DND-41 (cell line): ENCODE results near the gene CRACR2B.

Experiments used
- ATAC-seq: fragments of 200-7000 bp; cut with Tn5 transposase; 3 replicates; pipeline ENCODE4 v1.9.1; 2021; ENCODE audit warnings: low read depth; ENCODE audit not compliant: insufficient read depth
- DNase-seq: peaks from one replicate; pipeline ENCODE4 v3.0.0-alpha.2; 2020
- H2AFZ ChIP-seq: 2 replicates; pipeline ENCODE4 v1.6.0; 2012; ENCODE audit warnings: low read depth, low read length
- H3K27ac ChIP-seq: 2 replicates; pipeline ENCODE4 v1.5.1; 2012; ENCODE audit warnings: low read length, inconsistent platforms
- H3K27me3 ChIP-seq: fragments of 200-600 bp; sonication (generic); 2 replicates; pipeline ENCODE4 v1.6.0; 2012; ENCODE audit warnings: low read length, mild to moderate bottlenecking, inconsistent platforms; ENCODE audit not compliant: insufficient read depth, poor library complexity
- H3K36me3 ChIP-seq: 2 replicates; pipeline ENCODE4 v1.5.1; 2012; ENCODE audit warnings: low read length, inconsistent platforms; ENCODE audit not compliant: insufficient read depth
- H3K4me1 ChIP-seq: 2 replicates; pipeline ENCODE4 v1.5.1; 2012; ENCODE audit warnings: mild to moderate bottlenecking, low read length; ENCODE audit not compliant: insufficient read depth
- H3K4me2 ChIP-seq: 2 replicates; pipeline ENCODE4 v1.6.0; 2012; ENCODE audit warnings: mild to moderate bottlenecking, moderate library complexity, low read length, inconsistent platforms; ENCODE audit not compliant: insufficient read depth
- H3K4me3 ChIP-seq, 2 experiments: fragments of 200-600 bp in 1 of 2; shearing (Covaris generic) in 1 of 2; 2 replicates each; pipeline ENCODE4 v1.5.1; 2012 to 2016; ENCODE audit warnings: inconsistent platforms in 2 of 2, low read length in 2 of 2, mild to moderate bottlenecking in 2 of 2, low read depth in 1 of 2, moderate library complexity in 1 of 2
- H3K79me2 ChIP-seq: 2 replicates; pipeline ENCODE4 v1.6.0; 2012; ENCODE audit warnings: low read length, inconsistent platforms; ENCODE audit not compliant: insufficient read depth
- H3K9ac ChIP-seq: 2 replicates; pipeline ENCODE4 v1.6.0; 2012; ENCODE audit warnings: low read depth, mild to moderate bottlenecking, inconsistent platforms, low read length, moderate library complexity
- H3K9me3 ChIP-seq: 2 replicates; pipeline ENCODE4 v1.5.1; 2012; ENCODE audit warnings: low read length, moderate library complexity, mild to moderate bottlenecking, inconsistent platforms; ENCODE audit not compliant: insufficient read depth, severe bottlenecking
- H4K20me1 ChIP-seq: 2 replicates; pipeline ENCODE4 v1.6.0; 2012; ENCODE audit warnings: low read length; ENCODE audit not compliant: insufficient read depth
- EZH2 ChIP-seq: IDR thresholded peaks from 3 replicates; pipeline ENCODE4 v1.6.1; 2012; ENCODE audit warnings: borderline replicate concordance, low read depth, mild to moderate bottlenecking, moderate library complexity, low read length, inconsistent platforms; ENCODE audit not compliant: severe bottlenecking
- TF ChIP-seq, protein P1 (sequence below): IDR thresholded peaks from 2 replicates; pipeline ENCODE4 v1.5.1; 2012; ENCODE audit warnings: borderline replicate concordance, low read length, moderate library complexity, mild to moderate bottlenecking; ENCODE audit not compliant: poor library complexity, severe bottlenecking; ENCODE audit errors: extremely low read depth

Gene CRACR2B

DNA sequence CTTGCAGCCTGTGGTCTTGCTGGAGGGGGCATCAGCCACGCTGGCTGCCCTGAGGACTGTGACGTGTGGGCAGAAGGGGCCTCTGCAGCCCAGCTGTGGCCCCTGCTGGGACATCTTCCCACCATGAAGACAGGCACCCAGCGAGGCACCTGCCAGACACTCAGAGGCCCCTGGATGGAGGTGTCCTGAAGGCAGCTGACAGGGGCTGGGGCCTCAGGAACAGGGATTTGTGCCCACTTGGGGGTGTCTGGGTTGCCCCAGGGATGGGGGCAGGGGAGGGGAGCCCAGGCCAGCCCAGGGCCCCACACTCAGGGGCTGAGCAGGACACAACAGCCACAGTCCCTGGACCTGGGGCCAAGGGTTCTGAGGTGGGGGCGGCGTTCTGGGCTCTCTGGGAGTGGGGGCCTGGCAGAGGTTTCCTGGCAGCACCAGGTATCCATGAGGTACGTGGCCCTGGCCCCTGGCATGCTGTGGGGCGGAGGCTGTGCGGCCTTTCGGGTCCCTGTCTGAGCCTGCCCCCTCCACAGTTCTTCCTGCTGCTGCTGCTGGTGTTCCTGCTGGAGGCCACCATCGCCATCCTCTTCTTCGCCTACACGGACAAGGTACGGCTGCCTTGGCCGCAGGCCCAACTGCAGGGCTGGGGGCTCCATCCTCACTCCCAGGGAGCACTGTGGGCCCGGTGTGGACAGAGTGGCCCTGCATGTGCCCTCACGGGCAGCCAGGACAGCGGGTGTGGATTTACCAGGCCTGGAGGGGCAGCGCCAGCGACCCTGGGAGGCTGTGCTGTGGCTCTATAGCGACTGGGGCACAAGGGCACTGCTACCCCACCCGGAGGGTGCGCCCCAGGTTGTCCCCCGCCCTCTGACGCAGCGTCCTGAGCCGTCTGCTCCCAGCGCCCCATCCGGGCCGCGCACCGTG lies 36.5 kb downstream of the CRACR2B start:
- no peaks in the 10 kb centered on the region for H3K27me3 ChIP-seq
- peak; percentile 2; the same call in 1 of the 3 replicates for ATAC-seq
- H4K20me1 ChIP-seq, result peaks cover 19% of the 10 kb centered on the region; the same call in 1 of the 2 replicates
- H3K9ac ChIP-seq, result no peak overlapping the region
- TF ChIP-seq, protein P1, sequence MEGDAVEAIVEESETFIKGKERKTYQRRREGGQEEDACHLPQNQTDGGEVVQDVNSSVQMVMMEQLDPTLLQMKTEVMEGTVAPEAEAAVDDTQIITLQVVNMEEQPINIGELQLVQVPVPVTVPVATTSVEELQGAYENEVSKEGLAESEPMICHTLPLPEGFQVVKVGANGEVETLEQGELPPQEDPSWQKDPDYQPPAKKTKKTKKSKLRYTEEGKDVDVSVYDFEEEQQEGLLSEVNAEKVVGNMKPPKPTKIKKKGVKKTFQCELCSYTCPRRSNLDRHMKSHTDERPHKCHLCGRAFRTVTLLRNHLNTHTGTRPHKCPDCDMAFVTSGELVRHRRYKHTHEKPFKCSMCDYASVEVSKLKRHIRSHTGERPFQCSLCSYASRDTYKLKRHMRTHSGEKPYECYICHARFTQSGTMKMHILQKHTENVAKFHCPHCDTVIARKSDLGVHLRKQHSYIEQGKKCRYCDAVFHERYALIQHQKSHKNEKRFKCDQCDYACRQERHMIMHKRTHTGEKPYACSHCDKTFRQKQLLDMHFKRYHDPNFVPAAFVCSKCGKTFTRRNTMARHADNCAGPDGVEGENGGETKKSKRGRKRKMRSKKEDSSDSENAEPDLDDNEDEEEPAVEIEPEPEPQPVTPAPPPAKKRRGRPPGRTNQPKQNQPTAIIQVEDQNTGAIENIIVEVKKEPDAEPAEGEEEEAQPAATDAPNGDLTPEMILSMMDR, result no peak
- no peak for TF ChIP-seq EZH2
- no peak overlapping the region for H3K4me3 ChIP-seq
- H3K36me3 ChIP-seq, result peaks cover 10% of the 10 kb centered on the region
- no peaks in the 10 kb centered on the region for H3K9me3 ChIP-seq
- DNase-seq, result no peak
- no peak overlapping the region for H3K4me2 ChIP-seq
- H3K27ac ChIP-seq, result no peak overlapping the region
- no peaks in the 10 kb centered on the region for H3K4me1 ChIP-seq
- H2AFZ ChIP-seq, result no peak overlapping the region
- no peaks in the 10 kb centered on the region for H3K79me2 ChIP-seq

DNA sequence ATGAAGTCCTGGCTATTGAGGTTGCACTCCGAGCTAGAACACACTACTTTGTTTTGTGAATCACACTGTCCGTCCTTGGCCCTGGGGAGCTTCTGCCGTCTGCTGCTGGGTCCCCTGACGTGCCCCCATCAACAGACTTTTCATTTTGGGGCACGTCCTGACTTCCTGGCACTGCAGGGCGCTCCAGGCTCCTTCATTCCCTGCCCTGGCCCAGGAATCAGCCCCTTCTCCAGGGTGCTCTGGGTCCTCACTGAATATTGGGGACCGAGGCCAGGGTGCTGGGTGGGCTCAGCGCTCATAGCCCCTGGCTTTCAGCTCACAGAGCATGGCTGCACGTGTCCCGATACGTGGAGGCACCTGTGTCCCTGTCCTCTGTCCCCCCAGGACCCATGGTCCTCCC lies 37.2 kb downstream of the CRACR2B start:
- Histone ChIP-seq H3K4me1 (no peaks in the 10 kb centered on the region), H2AFZ (no peak overlapping the region)

DNA sequence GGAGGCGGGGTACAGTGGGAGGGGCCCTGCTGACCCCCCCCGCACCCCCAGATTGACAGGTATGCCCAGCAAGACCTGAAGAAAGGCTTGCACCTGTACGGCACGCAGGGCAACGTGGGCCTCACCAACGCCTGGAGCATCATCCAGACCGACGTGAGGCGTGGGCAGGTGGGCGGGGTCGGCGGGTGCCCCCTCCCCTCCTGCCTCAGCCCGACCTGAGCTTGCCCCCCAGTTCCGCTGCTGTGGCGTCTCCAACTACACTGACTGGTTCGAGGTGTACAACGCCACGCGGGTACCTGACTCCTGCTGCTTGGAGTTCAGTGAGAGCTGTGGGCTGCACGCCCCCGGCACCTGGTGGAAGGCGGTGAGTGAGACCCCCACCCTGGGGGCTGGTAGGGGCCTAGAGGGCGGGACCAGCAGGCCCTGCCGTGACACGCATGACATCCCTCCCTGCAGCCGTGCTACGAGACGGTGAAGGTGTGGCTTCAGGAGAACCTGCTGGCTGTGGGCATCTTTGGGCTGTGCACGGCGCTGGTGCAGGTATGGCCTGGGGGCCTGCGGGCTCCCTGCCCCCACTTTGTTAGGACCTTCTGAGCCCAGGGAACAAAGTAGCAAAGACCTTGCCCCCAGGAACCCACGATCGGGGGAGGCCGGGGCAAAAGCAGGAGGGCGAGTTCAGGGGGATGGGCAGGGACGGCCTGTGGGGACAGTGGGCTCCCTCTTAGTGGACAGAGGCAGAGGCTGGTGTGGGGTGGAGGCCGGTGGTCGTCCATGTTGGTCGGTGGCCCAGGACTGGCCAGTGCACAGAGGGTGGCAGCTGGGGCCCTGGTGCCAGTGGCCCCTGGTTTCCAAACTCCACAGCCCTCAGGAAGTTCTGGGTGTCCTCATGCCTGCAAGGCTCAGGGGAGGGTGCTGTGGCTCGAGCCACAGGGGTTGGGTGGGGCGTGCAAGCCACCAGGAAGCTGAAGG lies 38.0 kb downstream of the CRACR2B start:
- Histone ChIP-seq H3K4me3 (no peak overlapping the region), H3K79me2 (no peaks in the 10 kb centered on the region), H3K27ac (no peak overlapping the region), H3K36me3 (peaks cover 26% of the 10 kb centered on the region), H3K9me3 (no peaks in the 10 kb centered on the region), H3K9ac (no peak overlapping the region), H3K4me1 (no peaks in the 10 kb centered on the region), H3K27me3 (no peaks in the 10 kb centered on the region), H3K4me2 (no peak overlapping the region), H2AFZ (no peak overlapping the region), H4K20me1 (peaks cover 19% of the 10 kb centered on the region)
- DNase-seq (no peak), ATAC-seq (no peak)
- TF ChIP-seq, protein P1, result no peak
- TF ChIP-seq EZH2, result no peak

More for the DNA sequence above, 37.2 kb downstream of the CRACR2B start:
- DNase-seq, result no peak
- no peaks in the 10 kb centered on the region for H3K9me3 ChIP-seq
- H3K4me2 ChIP-seq, result no peak overlapping the region
- no peak overlapping the region for H3K27ac ChIP-seq
- H3K27me3 ChIP-seq, result no peaks in the 10 kb centered on the region
- TF ChIP-seq EZH2, result no peak
- TF ChIP-seq, protein P1, result no peak
- no peak for ATAC-seq
- H3K4me3 ChIP-seq, result no peak overlapping the region
- H3K36me3 ChIP-seq, result peaks cover 17% of the 10 kb centered on the region
- H4K20me1 ChIP-seq, result peaks cover 19% of the 10 kb centered on the region
- no peak overlapping the region for H3K9ac ChIP-seq
- no peaks in the 10 kb centered on the region for H3K79me2 ChIP-seq
